ENCODE measurements around the gene PALMD.

Gene PALMD

GRCh38 chr1:99608058-99608457, 37.9 kb upstream of the PALMD start:
- H3K4me1 Mint-ChIP-seq: no peaks in the 10 kb centered on the region
- H3K27ac Mint-ChIP-seq: no peak overlapping the region
- H3K4me3 Mint-ChIP-seq: no peak overlapping the region
- H3K9me3 Mint-ChIP-seq: peaks cover 16% of the 10 kb centered on the region
- DNase-seq: no peak
- H3K36me3 Mint-ChIP-seq (ENCODE audit: low read depth): no peaks in the 10 kb centered on the region
- no peak for TF ChIP-seq CTCF (IDR thresholded peaks at IDR 0.05)
- no peaks in the 10 kb centered on the region for H3K27me3 Mint-ChIP-seq (ENCODE audit: low read depth, poor library complexity)

- H3K4me1 Mint-ChIP-seq: no peaks in the 10 kb centered on the region
- no peaks in the 10 kb centered on the region for H3K36me3 Mint-ChIP-seq (ENCODE audit: low read depth)
- no peak for DNase-seq
- H3K27me3 Mint-ChIP-seq (ENCODE audit: low read depth, poor library complexity): peaks cover 4% of the 10 kb centered on the region
- no peak for TF ChIP-seq CTCF (IDR thresholded peaks at IDR 0.05)
- no peak overlapping the region for H3K27ac Mint-ChIP-seq
- peaks cover 3% of the 10 kb centered on the region for H3K9me3 Mint-ChIP-seq
- no peak overlapping the region for H3K4me3 Mint-ChIP-seq
Measured at GRCh38 chr1:99613716-99614115, 32.2 kb upstream of the PALMD start.

- no peak overlapping the region for H3K4me3 Mint-ChIP-seq
- no peak for TF ChIP-seq CTCF (IDR thresholded peaks at IDR 0.05)
- H3K27me3 Mint-ChIP-seq (ENCODE audit: low read depth, poor library complexity): peaks cover 4% of the 10 kb centered on the region
- no peaks in the 10 kb centered on the region for H3K36me3 Mint-ChIP-seq (ENCODE audit: low read depth)
- H3K9me3 Mint-ChIP-seq: no peaks in the 10 kb centered on the region
- no peak for DNase-seq
- H3K4me1 Mint-ChIP-seq: no peaks in the 10 kb centered on the region
- H3K27ac Mint-ChIP-seq: no peak overlapping the region
Measured at GRCh38 chr1:99614728-99615127, 31.2 kb upstream of the PALMD start.

- H3K36me3 Mint-ChIP-seq (ENCODE audit: low read depth): no peaks in the 10 kb centered on the region
- DNase-seq: no peak
- H3K4me1 Mint-ChIP-seq: no peaks in the 10 kb centered on the region
- H3K27me3 Mint-ChIP-seq (ENCODE audit: low read depth, poor library complexity): peaks cover 6% of the 10 kb centered on the region
- no peak overlapping the region for H3K27ac Mint-ChIP-seq
- H3K4me3 Mint-ChIP-seq: no peak overlapping the region
- no peaks in the 10 kb centered on the region for H3K9me3 Mint-ChIP-seq
- TF ChIP-seq CTCF (IDR thresholded peaks at IDR 0.05): no peak
Measured at GRCh38 chr1:99619583-99619982, 26.3 kb upstream of the PALMD start.

DNA sequence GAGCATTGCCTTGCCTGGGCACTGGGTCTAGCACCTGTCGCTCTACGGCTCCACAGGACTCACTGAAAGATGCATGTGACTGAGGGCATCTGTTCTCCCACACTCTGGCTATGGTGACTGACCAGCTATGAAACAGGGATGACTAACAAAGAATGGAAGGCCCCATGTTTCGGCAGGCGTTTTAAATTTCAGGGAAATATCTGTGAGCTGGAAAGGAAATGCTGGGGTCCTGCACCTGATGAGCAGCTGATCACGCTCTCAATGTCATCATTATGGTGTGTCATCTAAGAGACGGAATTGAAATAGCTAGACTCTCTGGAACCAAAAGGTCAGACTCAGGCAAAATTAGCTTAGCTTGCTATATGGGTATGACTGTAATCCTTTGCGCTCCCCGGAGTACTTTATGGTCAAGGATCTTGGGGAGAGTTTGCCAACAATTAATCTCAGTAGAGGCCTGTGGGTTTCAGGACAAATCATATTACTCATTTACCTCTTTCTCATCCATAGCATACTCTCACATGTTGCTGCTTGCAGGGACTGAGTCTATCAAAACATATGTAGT, 24.5 kb upstream of the PALMD start:
- H3K27ac Mint-ChIP-seq: no peak overlapping the region
- no peak overlapping the region for H3K4me3 Mint-ChIP-seq
- TF ChIP-seq CTCF (IDR thresholded peaks at IDR 0.05): no peak
- no peaks in the 10 kb centered on the region for H3K9me3 Mint-ChIP-seq
- H3K36me3 Mint-ChIP-seq (ENCODE audit: low read depth): no peaks in the 10 kb centered on the region
- peaks cover 2% of the 10 kb centered on the region for H3K27me3 Mint-ChIP-seq (ENCODE audit: low read depth, poor library complexity)
- no peaks in the 10 kb centered on the region for H3K4me1 Mint-ChIP-seq
- no peak for DNase-seq

DNA sequence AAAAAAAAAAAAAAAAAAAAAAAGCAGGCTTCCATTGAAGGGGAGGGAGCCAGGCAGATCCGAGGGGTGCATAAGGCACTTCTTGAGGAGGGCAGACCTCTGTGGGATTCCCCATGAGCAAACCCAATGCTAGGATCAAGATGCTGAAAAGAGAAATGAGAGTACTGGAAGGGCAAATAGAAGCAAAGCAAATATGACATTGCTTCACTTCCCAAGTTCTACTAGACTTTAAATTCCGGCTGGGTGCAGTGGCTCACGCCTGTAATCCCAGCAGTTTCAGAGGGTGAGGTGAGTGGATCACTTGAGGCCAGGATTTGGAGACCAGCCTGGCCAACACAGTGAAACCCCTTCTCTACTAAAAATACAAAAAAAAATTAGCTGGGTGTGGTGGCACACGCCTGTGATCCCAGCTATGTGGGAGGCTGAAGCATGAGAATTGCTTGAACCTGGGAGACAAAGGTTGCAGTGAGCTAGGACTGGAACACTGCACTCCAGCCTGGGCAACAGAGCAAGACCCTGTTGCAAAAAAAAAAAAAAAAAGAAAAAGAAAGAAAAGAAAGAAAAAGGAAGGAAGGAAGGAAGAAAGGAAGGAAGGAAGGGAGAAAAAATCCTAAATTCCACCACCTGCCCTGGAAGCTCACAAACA, 23.1 kb upstream of the PALMD start:
- TF ChIP-seq CTCF (IDR thresholded peaks at IDR 0.05): no peak
- Mint-ChIP-seq H3K4me3 (no peak overlapping the region), H3K27ac (no peak overlapping the region), H3K36me3 (ENCODE audit: low read depth) (no peaks in the 10 kb centered on the region), H3K27me3 (ENCODE audit: low read depth, poor library complexity) (peaks cover 2% of the 10 kb centered on the region), H3K9me3 (no peaks in the 10 kb centered on the region), H3K4me1 (no peaks in the 10 kb centered on the region)
- DNase-seq: no peak
